ENCODE results near the gene CBLC.

GRCh38 chr19:44737238-44738071 is 40.2 kb upstream of the CBLC start:
- TF ChIP-seq CTCF (IDR thresholded peaks at IDR 0.05 in 4 of 5, conservative IDR thresholded peaks at IDR 0.05 in 1 of 5) (no peak), POLR2A (IDR thresholded peaks at IDR 0.05) (no peak)

Measured in gastrocnemius medialis (tissue), 4 donors.